Measurements from ENCODE around the gene RAB20. TPM values are rescaled to one million over a fixed set of nuclear protein-coding genes. Genes with fewer than 3 reads are reported as not detected.

RAB20 gene
- total and polyA plus RNA-seq, 4 donors = 35.8 to 118 (median 45.4) TPM

GRCh38 chr13:110525328-110526319 is 35.9 kb downstream of the RAB20 start:
- H3K9me3 ChIP-seq (ENCODE audit: control insufficient read depth in 4 of 4, insufficient read depth in 3 of 4, low read length in 3 of 4) = no peaks in the 10 kb centered on the region
- 62 to 65% methylated on average over 25 of the region's 25 CpGs for WGBS, 2 donors
- no peaks in the 10 kb centered on the region for H3K27me3 ChIP-seq (ENCODE audit: control insufficient read depth in 3 of 3, insufficient read depth in 3 of 3, low read length in 2 of 3)
- no peak overlapping the region for H3K9ac ChIP-seq (ENCODE audit: insufficient read depth in 1 of 2, low read length in 2 of 2)
- no peak for ATAC-seq (ENCODE audit: insufficient read depth, low FRiP score)
- peaks cover 0 to 36% (median 6%) of the 10 kb centered on the region in 5 donors for H3K4me1 ChIP-seq (ENCODE audit: control insufficient read depth in 5 of 5, insufficient read depth in 5 of 5, low read length in 5 of 5)
- no peak overlapping the region for H3K4me3 ChIP-seq
- TF ChIP-seq CTCF (IDR thresholded peaks at IDR 0.05; ENCODE audit: control extremely low read depth, extremely low read depth) = no peak
- peaks cover 0 to 9% (median 6%) of the 10 kb centered on the region in 4 donors for H3K36me3 ChIP-seq (ENCODE audit: control insufficient read depth in 4 of 4, insufficient read depth in 4 of 4, low read length in 4 of 4)
- DNase-seq = no peak
- H3K27ac ChIP-seq (ENCODE audit: low read depth in 1 of 2, low read length in 1 of 2) = peak overlapping the region; percentile 27 to 66

GRCh38 chr13:110524541-110525257 is 36.8 kb downstream of the RAB20 start:
- Histone ChIP-seq H3K27me3 (ENCODE audit: control insufficient read depth in 3 of 3, insufficient read depth in 3 of 3, low read length in 2 of 3) (no peaks in the 10 kb centered on the region), H3K27ac (ENCODE audit: low read depth in 1 of 2, low read length in 1 of 2) (peak overlapping the region; percentile 21 to 49), H3K36me3 (ENCODE audit: control insufficient read depth in 4 of 4, insufficient read depth in 4 of 4, low read length in 4 of 4) (peaks cover 0 to 9% (median 6%) of the 10 kb centered on the region in 4 donors), H3K4me1 (ENCODE audit: control insufficient read depth in 5 of 5, insufficient read depth in 5 of 5, low read length in 5 of 5) (peaks cover 0 to 42% (median 9%) of the 10 kb centered on the region in 5 donors), H3K9ac (ENCODE audit: insufficient read depth in 1 of 2, low read length in 2 of 2) (no peak overlapping the region), H3K9me3 (ENCODE audit: control insufficient read depth in 4 of 4, insufficient read depth in 3 of 4, low read length in 3 of 4) (no peaks in the 10 kb centered on the region), H3K4me3 (no peak overlapping the region)
- 33 to 39% methylated on average over 21 of the region's 21 CpGs for WGBS, 2 donors
- ATAC-seq (ENCODE audit: insufficient read depth, low FRiP score) (no peak), DNase-seq (no peak)
- TF ChIP-seq CTCF (IDR thresholded peaks at IDR 0.05; ENCODE audit: control extremely low read depth, extremely low read depth) = no peak

GRCh38 chr13:110523838-110524540 is 37.5 kb downstream of the RAB20 start:
- no peaks in the 10 kb centered on the region for H3K9me3 ChIP-seq (ENCODE audit: control insufficient read depth in 4 of 4, insufficient read depth in 3 of 4, low read length in 3 of 4)
- peaks cover 0 to 11% (median 6%) of the 10 kb centered on the region in 4 donors for H3K36me3 ChIP-seq (ENCODE audit: control insufficient read depth in 4 of 4, insufficient read depth in 4 of 4, low read length in 4 of 4)
- peaks cover 0 to 41% (median 9%) of the 10 kb centered on the region in 5 donors for H3K4me1 ChIP-seq (ENCODE audit: control insufficient read depth in 5 of 5, insufficient read depth in 5 of 5, low read length in 5 of 5)
- 81 to 84% methylated on average over 17 of the region's 17 CpGs for WGBS, 2 donors
- no peak for DNase-seq
- no peak for ATAC-seq (ENCODE audit: insufficient read depth, low FRiP score)
- no peak for TF ChIP-seq CTCF (IDR thresholded peaks at IDR 0.05; ENCODE audit: control extremely low read depth, extremely low read depth)
- no peaks in the 10 kb centered on the region for H3K27me3 ChIP-seq (ENCODE audit: control insufficient read depth in 3 of 3, insufficient read depth in 3 of 3, low read length in 2 of 3)
- H3K9ac ChIP-seq (ENCODE audit: insufficient read depth in 1 of 2, low read length in 2 of 2) = no peak overlapping the region
- peak overlapping the region; percentile 21 to 49 for H3K27ac ChIP-seq (ENCODE audit: low read depth in 1 of 2, low read length in 1 of 2)
- no peak overlapping the region for H3K4me3 ChIP-seq

Measured in lung (tissue), 12 donors.